ENCODE data around the gene KCNH1. TPM values are rescaled to one million over a fixed set of nuclear protein-coding genes. Genes with fewer than 3 reads are reported as not detected.

KCNH1 gene
- polyA plus RNA-seq, 1 of the 3 experiments (the other 2 are of a cell fraction): 0.08 TPM

- H3K4me2 ChIP-seq: no peak overlapping the region
- POLR2A ChIA-PET: no interaction called here
These were observed 446.2 kb downstream of the KCNH1 start for GRCh38 chr1:210687582-210688279.

GRCh38 chr1:210686841-210687240, 447.1 kb downstream of the KCNH1 start:
- Histone ChIP-seq H3K4me3 (ENCODE audit: low read depth in 2 of 2, low read length in 1 of 2) (no peak overlapping the region), H2AFZ (ENCODE audit: low read depth) (no peak overlapping the region), H3K36me3 (replicated peaks in 1 of 2; ENCODE audit: control insufficient read depth in 1 of 2, insufficient read depth in 2 of 2, low read length in 1 of 2) (no peaks in the 10 kb centered on the region), H3K27ac (ENCODE audit: low read depth in 2 of 2, low read length in 1 of 2) (no peak overlapping the region), H3K4me2 (no peak overlapping the region), H3K9ac (no peak overlapping the region), H3F3A (replicated peaks; ENCODE audit: insufficient read depth) (no peaks in the 10 kb centered on the region), H3K27me3 (ENCODE audit: insufficient read depth) (no peaks in the 10 kb centered on the region), H3K79me2 (ENCODE audit: insufficient read depth) (no peaks in the 10 kb centered on the region), H3K9me2 (no peaks in the 10 kb centered on the region), H4K20me1 (ENCODE audit: insufficient read depth) (no peaks in the 10 kb centered on the region), H3K9me3 (no peaks in the 10 kb centered on the region), H3K4me1 (ENCODE audit: control insufficient read depth in 1 of 2, insufficient read depth in 2 of 2, low read depth in 1 of 2, low read length in 1 of 2) (peaks cover 0 to 22% of the 10 kb centered on the region in 2 experiments; a peak in 1 of 4 replicates)
- WGBS (ENCODE audit: low lambda C conversion rate): 71% methylated on average over 3 of the region's 3 CpGs
- ChIA-PET POLR2A (no interaction called here), CTCF (interaction anchor here (1.3 kb wide), 1 partner anchor 447 kb away, joined by 5 read pairs; the partner anchor contains the start of gene KCNH1)
- TF ChIP-seq POLR2AphosphoS5 (IDR thresholded peaks at IDR 0.05; ENCODE audit: low read depth, low read length) (no peak), GATA2 (CRISPR knock-in tag; IDR thresholded peaks at IDR 0.05) (no peak), TAF1 (IDR thresholded peaks at IDR 0.05; ENCODE audit: borderline replicate concordance, low read depth, low read length) (no peak), YY1 (IDR thresholded peaks at IDR 0.05; ENCODE audit: low read depth) (no peak), FOXM1 (IDR thresholded peaks at IDR 0.05; ENCODE audit: low read depth) (no peak), FOXJ3 (CRISPR knock-in tag; IDR thresholded peaks at IDR 0.05) (no peak), FOSL2 (IDR thresholded peaks at IDR 0.05; ENCODE audit: borderline replicate concordance, low read depth) (no peak), SMC3 (IDR thresholded peaks at IDR 0.05; ENCODE audit: low read depth, low read length) (no peak), MAX (IDR thresholded peaks at IDR 0.05; ENCODE audit: low read depth) (no peak), CTCF (IDR thresholded peaks at IDR 0.05) (no peak), ZBTB33 (IDR thresholded peaks at IDR 0.05; ENCODE audit: borderline replicate concordance, low read depth) (no peak), PBX3 (IDR thresholded peaks at IDR 0.05) (no peak), TEAD4 (IDR thresholded peaks at IDR 0.05; ENCODE audit: borderline replicate concordance, insufficient read depth) (no peak), TCF12 (IDR thresholded peaks at IDR 0.05) (no peak), MEF2A (IDR thresholded peaks at IDR 0.05; ENCODE audit: borderline replicate concordance, low read depth) (no peak), RAD21 (IDR thresholded peaks at IDR 0.05; ENCODE audit: low read length) (no peak), JUND (IDR thresholded peaks at IDR 0.05) (no peak)
- DNase-seq: no peak

More at GRCh38 chr1:210687582-210688279, 446.2 kb downstream of the KCNH1 start:
- 39% methylated on average over 6 of the region's 7 CpGs for WGBS (ENCODE audit: low lambda C conversion rate)
- Histone ChIP-seq H3K9me2 (no peaks in the 10 kb centered on the region), H3K27me3 (ENCODE audit: insufficient read depth) (no peaks in the 10 kb centered on the region), H3K4me3 (ENCODE audit: low read depth in 2 of 2, low read length in 1 of 2) (no peak overlapping the region), H4K20me1 (ENCODE audit: insufficient read depth) (no peaks in the 10 kb centered on the region), H3K4me1 (ENCODE audit: control insufficient read depth in 1 of 2, insufficient read depth in 2 of 2, low read depth in 1 of 2, low read length in 1 of 2) (peaks cover 0 to 22% of the 10 kb centered on the region in 2 experiments; a peak in 1 of 4 replicates), H3K9me3 (no peaks in the 10 kb centered on the region), H3K9ac (no peak overlapping the region), H3K79me2 (ENCODE audit: insufficient read depth) (no peaks in the 10 kb centered on the region), H2AFZ (ENCODE audit: low read depth) (no peak overlapping the region), H3K27ac (ENCODE audit: low read depth in 2 of 2, low read length in 1 of 2) (no peak overlapping the region), H3K36me3 (replicated peaks in 1 of 2; ENCODE audit: control insufficient read depth in 1 of 2, insufficient read depth in 2 of 2, low read length in 1 of 2) (no peaks in the 10 kb centered on the region), H3F3A (replicated peaks; ENCODE audit: insufficient read depth) (no peaks in the 10 kb centered on the region)
- TF ChIP-seq YY1 (IDR thresholded peaks at IDR 0.05; ENCODE audit: low read depth) (no peak), EP300 (IDR thresholded peaks at IDR 0.05; ENCODE audit: borderline replicate concordance in 1 of 2, low read depth in 1 of 2, low read length in 1 of 2) (no peak), TAF1 (IDR thresholded peaks at IDR 0.05; ENCODE audit: borderline replicate concordance, low read depth, low read length) (no peak), FOSL2 (IDR thresholded peaks at IDR 0.05; ENCODE audit: borderline replicate concordance, low read depth) (peak; percentile 50; the same call in 1 of the 2 replicates)
- CTCF ChIA-PET: interaction anchor here (1.3 kb wide), 1 partner anchor 446 kb away, joined by 5 read pairs; the partner anchor contains the start of gene KCNH1
- DNase-seq: no peak
